GM12878 (cell line): Measurements from ENCODE around the gene PCSK1.

Experiments
- BMI1 ChIP-seq: fragments of 450-650 bp; IDR thresholded peaks from 2 replicates; pipeline ENCODE4 v1.6.1; 2016; ENCODE audit warnings: mild to moderate bottlenecking, moderate library complexity, borderline replicate concordance
- BRCA1 ChIP-seq: IDR thresholded peaks from 2 replicates; pipeline ENCODE4 v1.6.1; 2011; ENCODE audit warnings: low read depth, low read length, improper control_type of control experiment
- CEBPB ChIP-seq, 2 experiments: fragments of 150-350 bp in 1 of 2; IDR thresholded peaks; 2 replicates each; pipeline ENCODE4 v1.6.1; 2012 to 2014; ENCODE audit warnings: low read depth in 2 of 2, low read length in 2 of 2, borderline replicate concordance in 1 of 2, inconsistent platforms in 1 of 2
- CHD1 ChIP-seq: IDR thresholded peaks from 2 replicates; pipeline ENCODE4 v1.6.1; 2012; ENCODE audit warnings: low read depth, low read length, improper control_type of control experiment
- CHD2 ChIP-seq: IDR thresholded peaks from 2 replicates; pipeline ENCODE4 v1.6.1; 2011; ENCODE audit warnings: low read depth, low read length, improper control_type of control experiment, borderline replicate concordance
- CTCF ChIP-seq, 3 experiments: IDR thresholded peaks in 2 of 3; conservative IDR thresholded peaks in 1 of 3; 2 replicates each; pipeline ENCODE4 v1.5.1; 2011; ENCODE audit warnings: low read depth in 3 of 3, low read length in 3 of 3, mild to moderate bottlenecking in 3 of 3, control low read depth in 2 of 3, moderate library complexity in 2 of 3, inconsistent platforms in 1 of 3, mixed read lengths in 1 of 3; ENCODE audit not compliant: control insufficient read depth in 2 of 3, insufficient read depth in 1 of 3; ENCODE audit errors: extremely low read depth in 1 of 3
- ESRRA ChIP-seq: IDR thresholded peaks from 2 replicates; pipeline ENCODE4 v1.6.1; 2012; ENCODE audit warnings: mild to moderate bottlenecking, low read length, improper control_type of control experiment
- FOS ChIP-seq: IDR thresholded peaks from 3 replicates; pipeline ENCODE4 v1.6.1; 2011; ENCODE audit warnings: borderline replicate concordance; ENCODE audit not compliant: insufficient read length; ENCODE audit errors: extremely low read depth
- HSF1 ChIP-seq: fragments of 150-350 bp; IDR thresholded peaks from 2 replicates; pipeline ENCODE4 v1.6.1; 2014; ENCODE audit warnings: mild to moderate bottlenecking, low read depth, low read length
- IKZF2 ChIP-seq, 2 experiments: fragments of 450-650 bp; IDR thresholded peaks; 2 replicates each; pipeline ENCODE4 v1.6.1; 2017; ENCODE audit warnings: mild to moderate bottlenecking in 2 of 2, moderate library complexity in 2 of 2
- KDM1A ChIP-seq: fragments of 200-600 bp; sonication (generic); IDR thresholded peaks from 2 replicates; pipeline ENCODE4 v1.6.1; 2016; ENCODE audit warnings: borderline replicate concordance
- NRF1 ChIP-seq: conservative IDR thresholded peaks from 2 replicates; pipeline ENCODE4 v1.6.1; 2011; ENCODE audit warnings: mild to moderate bottlenecking, low read depth, low read length, improper control_type of control experiment
- POLR2A ChIP-seq: IDR thresholded peaks from 2 replicates; pipeline ENCODE4 v1.6.1; 2011; ENCODE audit warnings: low read depth, mild to moderate bottlenecking, low read length
- POU2F2 ChIP-seq: IDR thresholded peaks from 3 replicates; pipeline ENCODE4 v1.6.1; 2011; ENCODE audit warnings: low read depth, mild to moderate bottlenecking, low read length, borderline replicate concordance

GRCh38 chr5:96343094-96343493 is 90.0 kb downstream of the PCSK1 start:
- TF ChIP-seq FOS (no peak), POLR2A (no peak), CTCF (IDR thresholded peaks at IDR 0.05 in 2 of 3, conservative IDR thresholded peaks at IDR 0.05 in 1 of 3; ENCODE audit: control insufficient read depth in 2 of 3, extremely low read depth in 1 of 3, insufficient read depth in 1 of 3, low read depth in 3 of 3, low read length in 3 of 3) (no peak), CEBPB (IDR thresholded peaks at IDR 0.05; ENCODE audit: borderline replicate concordance in 1 of 2, low read depth in 2 of 2, low read length in 2 of 2) (no peak), IKZF2 (IDR thresholded peaks at IDR 0.05) (no peak), ESRRA (no peak), CHD1 (no peak), NRF1 (no peak), POU2F2 (no peak), CHD2 (no peak), BMI1 (no peak), KDM1A (no peak), BRCA1 (no peak), HSF1 (no peak)
